PC-9 (cell line): ENCODE measurements around the gene LRIG3. TPM values are rescaled to one million over a fixed set of nuclear protein-coding genes. Genes with fewer than 3 reads are reported as not detected.
"Not testable (repeated sequence)": the region's sequence is repeated elsewhere in the genome, so short reads cannot be mapped to it uniquely, and the experiment has no call there.

Source experiments
- BruUV-seq: library from RNA; stranded (reverse); fragments of 400-500 nt; replicated peaks from 2 replicates; lab custom pipeline; 2021; lab: Mats Ljungman, UMichigan
- CTCF ChIA-PET: fragments of 300-600 bp; sonication (Branson Sonifier 250); formaldehyde crosslinking; loops from one replicate; lab custom pipeline; 2022; ENCODE audit warnings: antibody characterized with exemption; lab: Charles Lee
- POLR2A ChIA-PET: fragments of 300-600 bp; sonication (Branson Sonifier 250); formaldehyde crosslinking; loops from one replicate; lab custom pipeline; 2022; ENCODE audit warnings: antibody characterized with exemption; ENCODE audit not compliant: unreplicated experiment; lab: Charles Lee
- DNase-seq, 2 experiments: peaks; one replicate each; pipeline versions ENCODE4 v3.0.0 to v3.0.0-alpha.2; 2015 to 2022; ENCODE audit warnings: mixed read lengths in 1 of 2
- H2AFZ ChIP-seq: fragments of 200-600 bp; sonication (generic); 2 replicates; pipeline ENCODE4 v1.8.1; 2017; ENCODE audit warnings: antibody characterized with exemption
- H3F3A ChIP-seq: fragments of 200-600 bp; sonication (generic); 2 replicates; pipeline ENCODE4 v1.8.1; 2017; ENCODE audit warnings: antibody characterized with exemption, mild to moderate bottlenecking, low read depth; ENCODE audit not compliant: insufficient read depth
- H3K27ac ChIP-seq: fragments of 200-600 bp; sonication (generic); 2 replicates; pipeline ENCODE4 v1.6.1; 2016; ENCODE audit warnings: mixed run types
- H3K27me3 ChIP-seq: fragments of 200-600 bp; sonication (generic); 2 replicates; pipeline ENCODE4 v1.6.1; 2016; ENCODE audit warnings: low read depth, mixed run types; ENCODE audit not compliant: insufficient read depth
- H3K36me3 ChIP-seq: fragments of 200-600 bp; sonication (generic); 2 replicates; pipeline ENCODE4 v1.6.1; 2016; ENCODE audit warnings: low read depth, mixed run types
- H3K4me1 ChIP-seq: fragments of 200-600 bp; sonication (generic); replicated peaks from 2 replicates; pipeline ENCODE4 v1.6.1; 2016; ENCODE audit warnings: mixed run types; ENCODE audit not compliant: insufficient read depth
- H3K4me2 ChIP-seq: fragments of 200-600 bp; sonication (generic); 2 replicates; pipeline ENCODE4 v1.6.1; 2017; ENCODE audit warnings: mixed run types
- H3K4me3 ChIP-seq: fragments of 200-600 bp; sonication (generic); 2 replicates; pipeline ENCODE4 v1.6.1; 2016; ENCODE audit warnings: mixed run types
- H3K79me2 ChIP-seq: fragments of 200-600 bp; sonication (generic); 2 replicates; pipeline ENCODE4 v1.6.1; 2017; ENCODE audit warnings: low read depth, mixed run types
- H3K9me2 ChIP-seq: fragments of 200-600 bp; sonication (generic); 2 replicates; pipeline ENCODE4 v1.8.1; 2017; ENCODE audit warnings: mild to moderate bottlenecking; ENCODE audit not compliant: insufficient read depth
- H3K9me3 ChIP-seq: fragments of 200-600 bp; sonication (generic); 2 replicates; pipeline ENCODE4 v1.8.1; 2016; ENCODE audit warnings: low read depth; ENCODE audit not compliant: insufficient read depth
- H4K20me1 ChIP-seq: fragments of 200-600 bp; sonication (generic); 2 replicates; pipeline ENCODE4 v1.8.1; 2017; ENCODE audit not compliant: insufficient read depth
- CTCF ChIP-seq: fragments of 200-600 bp; sonication (generic); conservative IDR thresholded peaks from 2 replicates; pipeline ENCODE4 v1.6.1; 2017; ENCODE audit warnings: mixed run types, antibody characterized with exemption, mild to moderate bottlenecking, moderate library complexity
- EZH2 ChIP-seq: fragments of 200-600 bp; sonication (generic); IDR thresholded peaks from 2 replicates; pipeline ENCODE4 v1.8.0; 2017; ENCODE audit warnings: antibody characterized with exemption, low read depth
- intact Hi-C: fragments of 100-400 bp; cut with micrococcal nuclease; formaldehyde crosslinking; loops from one replicate; pipeline ENCODE4 v1.10.0; 2022; ENCODE audit not compliant: unreplicated experiment
- total RNA-seq: library from RNA; stranded (reverse); gene quantifications from 2 replicates; pipeline ENCODE4 v1.2.3, GENCODE V29; 2021

LRIG3 gene
- total RNA-seq, 1 experiment from 2014 or later = 10.6 TPM

GRCh38 chr12:58858030-58858429, 62.3 kb downstream of the LRIG3 start:
- no peak overlapping the region for H3K4me3 ChIP-seq
- TF ChIP-seq EZH2 (no peak), CTCF (no peak)
- intact Hi-C loops = no loop called here
- no peak overlapping the region for H2AFZ ChIP-seq
- H3K9me2 ChIP-seq = no peaks in the 10 kb centered on the region
- H4K20me1 ChIP-seq = no peaks in the 10 kb centered on the region
- H3K4me2 ChIP-seq = no peak overlapping the region
- H3K9me3 ChIP-seq = no peaks in the 10 kb centered on the region
- H3K79me2 ChIP-seq = no peaks in the 10 kb centered on the region
- DNase-seq = no peak
- ChIA-PET POLR2A (no interaction called here), CTCF (no interaction called here)
- no peaks in the 10 kb centered on the region for H3K27me3 ChIP-seq
- H3F3A ChIP-seq = 0 out of 2 replicates have a peak, but pooled peaks cover 3% of the 10 kb centered on the region
- peaks cover 29% of the 10 kb centered on the region for H3K4me1 ChIP-seq
- H3K27ac ChIP-seq = no peak overlapping the region
- no TSS peak for BruUV-seq
- H3K36me3 ChIP-seq = no peaks in the 10 kb centered on the region

GRCh38 chr12:58857206-58857605, 63.1 kb downstream of the LRIG3 start:
- BruUV-seq, H4K20me1 ChIP-seq, H3K79me2 ChIP-seq, H3K9me3 ChIP-seq, CTCF ChIA-PET, H2AFZ ChIP-seq, H3K4me3 ChIP-seq, POLR2A ChIA-PET, H3F3A ChIP-seq, intact Hi-C loops, H3K27me3 ChIP-seq, H3K27ac ChIP-seq, H3K36me3 ChIP-seq, H3K9me2 ChIP-seq: not testable (repeated sequence)
- Histone ChIP-seq H3K4me2 (peak overlapping the region; percentile 0; the same call in 1 of the 2 replicates), H3K4me1 (peaks cover 29% of the 10 kb centered on the region)
- DNase-seq = peak in 1 of 2 experiments; percentile 82

GRCh38 chr12:58855630-58856029, 64.7 kb downstream of the LRIG3 start:
- H3K27me3 ChIP-seq, H3K9me3 ChIP-seq, H3K36me3 ChIP-seq, H3K27ac ChIP-seq, H3F3A ChIP-seq, H2AFZ ChIP-seq, H3K79me2 ChIP-seq, POLR2A ChIA-PET, H3K9me2 ChIP-seq, intact Hi-C loops, CTCF ChIA-PET, H3K4me3 ChIP-seq, BruUV-seq, H4K20me1 ChIP-seq: not testable (repeated sequence)
- peaks cover 29% of the 10 kb centered on the region for H3K4me1 ChIP-seq
- DNase-seq = peak; percentile 31 to 57
- peak overlapping the region; percentile 36 for H3K4me2 ChIP-seq

- H3K9me2 ChIP-seq = no peaks in the 10 kb centered on the region
- BruUV-seq = no TSS peak
- H3K4me3 ChIP-seq = no peak overlapping the region
- no peaks in the 10 kb centered on the region for H3K79me2 ChIP-seq
- TF ChIP-seq EZH2 (no peak), CTCF (no peak)
- H3F3A ChIP-seq = 0 out of 2 replicates have a peak, but pooled peaks cover 3% of the 10 kb centered on the region
- intact Hi-C loops = no loop called here
- DNase-seq = no peak
- no peaks in the 10 kb centered on the region for H3K36me3 ChIP-seq
- CTCF ChIA-PET = no interaction called here
- no peak overlapping the region for H3K27ac ChIP-seq
- H3K4me1 ChIP-seq = peaks cover 12% of the 10 kb centered on the region
- POLR2A ChIA-PET = no interaction called here
- H3K9me3 ChIP-seq = no peaks in the 10 kb centered on the region
- no peak overlapping the region for H3K4me2 ChIP-seq
- H3K27me3 ChIP-seq = no peaks in the 10 kb centered on the region
- H2AFZ ChIP-seq = no peak overlapping the region
- no peaks in the 10 kb centered on the region for H4K20me1 ChIP-seq
Observed at GRCh38 chr12:58850826-58851225, 69.5 kb downstream of the LRIG3 start.
